Stimulated activated CD8-positive, alpha-beta memory T cell treated with anti-CD3 and anti-CD28 coated beads, Interleukin-15, amount 100 ng/mL, for 48 hours (primary cell): ENCODE data around the gene FOXN4.
"Not testable (repeated sequence)": the region's sequence is repeated elsewhere in the genome, so short reads cannot be mapped to it uniquely, and the experiment has no call there.

Experiments
- DNase-seq, 2 donors: peaks; one replicate each; pipeline ENCODE4 v3.0.0-alpha.2; 2020; ENCODE audit warnings: low read depth in 2 of 2

The FOXN4 gene

GRCh38 chr12:109308534-109309380 lies at the start of gene FOXN4:
FOXN4 (minus strand) TSS chr12:109309284; CDS start chr12:109308321, 963 bp downstream.
- no peak for DNase-seq

- no peak for DNase-seq
These were observed 49.2 kb upstream of the FOXN4 start for GRCh38 chr12:109358154-109358869.

GRCh38 chr12:109357032-109357431 lies 47.9 kb upstream of the FOXN4 start:
- DNase-seq = no peak

GRCh38 chr12:109356577-109356976 lies 47.5 kb upstream of the FOXN4 start:
- no peak for DNase-seq

GRCh38 chr12:109352184-109352583 lies 43.1 kb upstream of the FOXN4 start:
- DNase-seq = no peak

- DNase-seq = no peak
These were observed 38.5 kb upstream of the FOXN4 start, which contains the start of gene MYO1H for GRCh38 chr12:109347589-109347988. MYO1H (plus strand) TSS chr12:109347900; CDS start chr12:109347961, 61 bp downstream.

GRCh38 chr12:109346920-109347319 lies 37.8 kb upstream of the FOXN4 start:
- no peak for DNase-seq

- DNase-seq = no peak
These were observed 36.3 kb upstream of the FOXN4 start for GRCh38 chr12:109345428-109345827.

- no peak for DNase-seq
These were observed 34.6 kb upstream of the FOXN4 start for GRCh38 chr12:109343677-109344076.

GRCh38 chr12:109336593-109336992 lies 27.5 kb upstream of the FOXN4 start:
- no peak for DNase-seq

GRCh38 chr12:109334887-109335286 lies 25.8 kb upstream of the FOXN4 start:
- DNase-seq = no peak

- DNase-seq = no peak
These were observed 22.3 kb upstream of the FOXN4 start for GRCh38 chr12:109331301-109331952.

- no peak for DNase-seq
These were observed 21.5 kb upstream of the FOXN4 start for GRCh38 chr12:109330282-109331230.

GRCh38 chr12:109329686-109330085 lies 20.6 kb upstream of the FOXN4 start:
- DNase-seq = no peak

GRCh38 chr12:109329003-109329402 lies 19.9 kb upstream of the FOXN4 start:
- DNase-seq = no peak

GRCh38 chr12:109321294-109321693 lies 12.2 kb upstream of the FOXN4 start:
- not testable (repeated sequence) for DNase-seq

GRCh38 chr12:109310247-109311125 lies 1.4 kb upstream of the FOXN4 start:
- no peak for DNase-seq

GRCh38 chr12:109309381-109310246 lies 530 bp upstream of the FOXN4 start:
- DNase-seq = no peak

- no peak for DNase-seq
These were observed 2.0 kb downstream of the FOXN4 start for GRCh38 chr12:109307051-109307450.
